DND-41 (cell line): ENCODE data around the gene PRELID3B.

Source experiments
- EZH2 ChIP-seq: IDR thresholded peaks from 3 replicates; pipeline ENCODE4 v1.6.1; 2012; ENCODE audit warnings: borderline replicate concordance, low read depth, mild to moderate bottlenecking, moderate library complexity, low read length, inconsistent platforms; ENCODE audit not compliant: severe bottlenecking
- TF ChIP-seq, protein P1 (sequence below): IDR thresholded peaks from 2 replicates; pipeline ENCODE4 v1.5.1; 2012; ENCODE audit warnings: borderline replicate concordance, low read length, moderate library complexity, mild to moderate bottlenecking; ENCODE audit not compliant: poor library complexity, severe bottlenecking; ENCODE audit errors: extremely low read depth

DNA sequence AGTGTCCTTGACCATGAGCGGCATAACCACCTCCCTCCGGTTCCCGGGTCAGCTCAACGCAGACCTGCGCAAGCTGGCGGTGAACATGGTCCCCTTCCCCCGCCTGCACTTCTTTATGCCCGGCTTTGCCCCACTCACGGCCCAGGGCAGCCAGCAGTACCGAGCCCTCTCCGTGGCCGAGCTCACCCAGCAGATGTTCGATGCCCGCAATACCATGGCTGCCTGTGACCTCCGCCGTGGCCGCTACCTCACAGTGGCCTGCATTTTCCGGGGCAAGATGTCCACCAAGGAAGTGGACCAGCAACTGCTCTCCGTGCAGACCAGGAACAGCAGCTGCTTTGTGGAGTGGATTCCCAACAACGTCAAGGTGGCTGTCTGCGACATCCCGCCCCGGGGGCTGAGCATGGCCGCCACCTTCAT, 18.5 kb downstream of the PRELID3B start:
- TF ChIP-seq, protein P1, sequence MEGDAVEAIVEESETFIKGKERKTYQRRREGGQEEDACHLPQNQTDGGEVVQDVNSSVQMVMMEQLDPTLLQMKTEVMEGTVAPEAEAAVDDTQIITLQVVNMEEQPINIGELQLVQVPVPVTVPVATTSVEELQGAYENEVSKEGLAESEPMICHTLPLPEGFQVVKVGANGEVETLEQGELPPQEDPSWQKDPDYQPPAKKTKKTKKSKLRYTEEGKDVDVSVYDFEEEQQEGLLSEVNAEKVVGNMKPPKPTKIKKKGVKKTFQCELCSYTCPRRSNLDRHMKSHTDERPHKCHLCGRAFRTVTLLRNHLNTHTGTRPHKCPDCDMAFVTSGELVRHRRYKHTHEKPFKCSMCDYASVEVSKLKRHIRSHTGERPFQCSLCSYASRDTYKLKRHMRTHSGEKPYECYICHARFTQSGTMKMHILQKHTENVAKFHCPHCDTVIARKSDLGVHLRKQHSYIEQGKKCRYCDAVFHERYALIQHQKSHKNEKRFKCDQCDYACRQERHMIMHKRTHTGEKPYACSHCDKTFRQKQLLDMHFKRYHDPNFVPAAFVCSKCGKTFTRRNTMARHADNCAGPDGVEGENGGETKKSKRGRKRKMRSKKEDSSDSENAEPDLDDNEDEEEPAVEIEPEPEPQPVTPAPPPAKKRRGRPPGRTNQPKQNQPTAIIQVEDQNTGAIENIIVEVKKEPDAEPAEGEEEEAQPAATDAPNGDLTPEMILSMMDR = no peak
- TF ChIP-seq EZH2 = no peak
